Adipose tissue (tissue), 3 donors: ENCODE measurements around the gene NPC1. TPM values are rescaled to one million over a fixed set of nuclear protein-coding genes. Genes with fewer than 3 reads are reported as not detected.

ENCODE experiments used
- H3K27ac ChIP-seq: one replicate; pipeline ENCODE4 v1.5.1; 2013; ENCODE audit warnings: low read depth, low read length
- WGBS, 3 donors: extraction: QIAGEN DNeasy Blood & Tissue Kit; methylation state at CpG; one replicate each; pipeline ENCODE4 v1.1.7; 2013; 5-methylcytosine and 5-hydroxymethylcytosine counted together
- polyA plus RNA-seq, 3 donors: library from polyadenylated mRNA; stranded (reverse); fragments of 200-250 nt; gene quantifications; one replicate each; pipeline ENCODE4 v1.2.3, GENCODE V29; 2013
- donor health status: healthy with polysubstance abuse.
- donor health status: Bipolar disorder and iron deficiency.
- donor health status: healthy.

NPC1 gene
- polyA plus RNA-seq, 3 donors, result 10.9 to 28.3 (median 12.3) TPM

DNA sequence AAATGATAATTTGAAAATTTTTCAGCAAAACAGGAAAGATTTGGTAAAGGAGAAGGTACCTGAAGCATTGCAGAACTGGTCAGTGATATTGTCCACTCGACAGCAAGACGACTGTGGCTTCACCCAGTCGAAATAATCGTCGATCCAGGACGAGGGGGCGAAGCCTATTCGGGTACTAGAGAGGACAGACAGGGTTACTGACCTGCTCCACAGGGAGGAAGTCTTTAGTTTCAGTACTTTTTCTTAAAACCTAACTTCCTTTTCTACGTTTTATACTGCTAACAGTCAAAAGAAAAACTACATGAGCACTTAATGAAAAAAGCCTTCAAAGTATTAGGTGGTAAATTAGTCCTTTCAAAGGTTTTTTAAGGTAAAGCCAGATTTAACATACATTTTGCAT, 47.0 kb downstream of the NPC1 start:
- H3K27ac ChIP-seq, result no peak overlapping the region
- 68 to 86% (median 76%) methylated on average over 9 of the region's 9 CpGs for WGBS, 3 donors

DNA sequence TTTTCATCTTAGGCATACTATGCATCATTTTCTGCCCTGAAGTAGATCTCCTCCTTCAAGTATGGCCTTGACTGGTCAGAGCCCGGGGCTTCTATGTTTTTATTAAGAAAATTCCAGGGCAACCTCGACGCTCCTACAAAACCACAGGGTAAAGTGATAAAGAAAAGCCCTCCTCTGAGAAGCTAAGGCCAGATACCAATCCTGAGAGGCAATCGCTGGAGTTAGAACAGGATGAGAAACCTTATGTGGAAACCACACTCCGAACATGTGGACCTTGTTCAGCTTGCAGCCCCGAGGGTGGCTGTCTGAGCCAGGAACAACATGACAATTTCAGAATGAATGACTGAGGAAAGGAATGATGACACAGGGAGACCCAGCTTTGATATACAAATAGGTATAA, 47.4 kb downstream of the NPC1 start:
- 77 to 91% (median 85%) methylated on average over 6 of the region's 6 CpGs for WGBS, 3 donors
- H3K27ac ChIP-seq, result no peak overlapping the region

DNA sequence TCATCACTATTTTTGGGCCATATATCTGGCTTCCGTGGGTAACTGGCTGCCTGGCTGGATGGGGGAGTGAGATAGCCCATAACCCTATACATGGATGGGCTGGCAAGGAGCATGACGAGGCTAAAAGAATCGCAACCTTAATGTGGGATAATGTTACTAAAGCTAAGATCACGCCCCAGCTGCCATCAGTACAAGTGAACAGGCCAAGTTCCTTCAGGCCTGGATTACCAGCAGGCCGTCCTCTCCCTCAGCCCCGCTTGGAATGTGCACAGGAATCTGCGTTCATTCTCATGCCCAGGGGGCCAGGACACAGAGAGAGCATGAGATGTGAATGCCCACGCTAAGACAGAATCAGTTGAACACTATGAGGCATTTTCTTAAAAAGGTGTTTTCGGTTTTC, 48.3 kb downstream of the NPC1 start:
- H3K27ac ChIP-seq, result no peak overlapping the region
- 91 to 95% (median 93%) methylated on average over 9 of the region's 9 CpGs for WGBS, 3 donors

DNA sequence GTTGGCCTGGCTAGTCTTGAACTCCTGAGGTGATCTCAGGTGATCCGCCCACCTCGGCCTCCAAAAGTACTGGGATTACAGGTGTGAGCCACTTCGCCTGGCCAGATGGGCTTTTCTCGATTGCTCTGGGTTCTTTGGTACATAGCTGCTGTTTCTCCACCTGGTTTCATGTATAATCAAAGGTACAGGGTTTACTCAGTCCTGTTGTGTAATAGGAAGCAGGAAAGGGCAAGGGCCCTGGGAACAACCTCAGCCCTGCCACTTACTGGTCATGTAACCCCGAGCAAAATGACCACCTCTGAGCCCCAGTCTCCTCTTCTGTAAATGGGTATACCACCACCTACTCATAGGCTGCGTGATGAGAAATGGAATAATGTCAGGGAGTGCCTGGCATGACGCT, 49.0 kb downstream of the NPC1 start:
- WGBS, 3 donors, result 91 to 94% (median 93%) methylated on average over 7 of the region's 7 CpGs
- no peak overlapping the region for H3K27ac ChIP-seq

DNA sequence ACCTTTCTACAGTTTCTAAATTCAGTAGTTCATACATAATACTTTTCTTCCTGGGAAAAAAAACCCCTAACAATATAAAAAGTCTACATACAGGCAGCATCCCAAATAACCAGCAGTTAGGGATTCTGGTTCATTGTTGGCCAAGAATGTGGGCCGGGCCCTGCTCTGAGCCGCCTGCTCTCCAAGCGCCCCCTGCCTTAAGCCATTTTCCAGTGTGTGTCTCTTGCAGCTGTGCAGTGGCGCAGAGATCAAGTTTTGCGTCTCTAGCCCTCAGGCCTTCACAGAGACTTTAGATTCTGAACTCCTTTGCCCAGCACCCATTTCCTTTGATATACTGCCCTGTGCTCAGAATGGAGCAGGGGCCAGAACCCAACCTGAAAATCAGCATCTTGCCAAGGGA, 50.1 kb downstream of the NPC1 start:
- 92 to 97% (median 95%) methylated on average over 5 of the region's 5 CpGs for WGBS, 3 donors
- no peak overlapping the region for H3K27ac ChIP-seq

DNA sequence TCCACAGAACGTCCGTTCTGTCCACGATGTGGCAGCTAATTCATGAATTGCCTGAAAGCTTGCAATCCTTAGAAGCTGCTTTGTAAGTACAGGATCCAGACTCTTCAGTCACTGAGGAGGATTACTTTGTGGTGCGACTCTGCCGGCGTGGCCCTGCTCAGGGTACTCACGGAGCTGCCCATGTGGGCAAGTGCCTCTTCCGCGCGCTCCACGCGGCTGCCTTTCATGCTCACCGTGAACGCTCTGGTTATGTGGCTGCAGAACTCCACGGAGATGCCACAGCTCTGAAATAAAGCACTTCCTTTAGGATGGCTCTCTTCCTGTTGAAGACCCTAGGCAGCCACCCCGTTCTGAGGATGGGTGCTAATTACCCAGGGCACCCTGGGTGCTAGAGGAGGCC, 52.0 kb downstream of the NPC1 start:
- 94 to 96% (median 94%) methylated on average over 16 of the region's 16 CpGs for WGBS, 3 donors

DNA sequence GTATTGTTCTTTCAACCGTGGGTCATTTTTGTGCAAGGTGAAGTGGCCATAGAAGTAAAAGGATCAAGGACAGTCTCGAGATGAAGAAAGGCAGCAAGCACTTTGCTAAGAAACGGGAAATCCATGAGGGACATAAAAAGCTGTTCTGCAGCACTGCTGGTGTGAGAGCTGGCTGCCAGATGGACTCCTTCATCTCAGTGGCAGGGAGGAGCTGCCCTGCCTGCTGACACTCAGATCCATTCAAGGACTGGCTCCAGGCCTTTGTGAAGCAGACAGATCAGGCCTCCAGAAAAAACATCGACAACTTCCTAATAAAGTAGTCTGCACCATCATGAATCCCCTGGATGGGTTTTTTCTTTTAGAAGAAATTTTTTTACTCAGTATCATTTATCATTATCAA, 53.5 kb downstream of the NPC1 start:
- H3K27ac ChIP-seq, result no peak overlapping the region
- 62 to 79% (median 70%) methylated on average over 4 of the region's 4 CpGs for WGBS, 3 donors

More for the DNA sequence above, 52.0 kb downstream of the NPC1 start:
- H3K27ac ChIP-seq, result no peak overlapping the region

DNA sequence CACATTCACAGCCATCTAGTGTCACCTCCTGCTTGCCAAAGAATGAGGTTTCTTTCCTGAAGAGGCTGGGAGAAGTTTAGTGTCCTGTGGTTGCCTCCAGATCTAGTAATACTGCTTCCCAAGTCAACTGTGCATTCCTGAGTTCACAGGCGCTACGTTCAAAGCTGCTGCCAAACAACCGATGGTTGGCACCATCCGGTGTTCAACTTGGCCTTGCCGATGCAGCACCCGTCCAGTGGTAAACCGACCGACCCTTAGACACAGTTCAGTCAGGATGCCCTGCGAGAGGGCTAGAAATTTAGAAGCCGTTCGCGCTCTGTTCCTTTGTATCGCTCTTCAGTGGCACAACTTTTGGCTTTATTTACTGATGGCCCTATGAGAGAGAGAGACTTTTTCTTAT, 54.4 kb downstream of the NPC1 start:
- H3K27ac ChIP-seq, result no peak overlapping the region
- 91 to 95% (median 95%) methylated on average over 13 of the region's 13 CpGs for WGBS, 3 donors

DNA sequence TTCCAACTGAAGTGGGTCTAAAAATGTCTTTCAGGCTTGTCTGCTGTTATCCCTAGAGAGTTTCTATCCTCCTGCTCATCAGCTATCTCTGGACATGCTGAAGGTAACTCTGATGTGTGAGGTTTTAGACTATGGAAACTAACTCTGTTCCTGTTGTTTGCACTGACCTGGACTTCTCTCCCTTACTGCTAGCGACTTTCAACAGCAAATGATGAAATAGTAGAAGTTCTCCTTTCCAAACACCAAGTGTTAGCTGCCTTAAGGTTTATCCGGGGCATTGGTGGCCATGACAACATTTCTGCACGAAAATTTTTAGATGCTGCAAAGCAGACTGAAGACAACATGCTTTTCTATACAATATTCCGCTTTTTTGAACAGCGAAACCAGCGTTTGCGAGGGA, 56.1 kb downstream of the NPC1 start:
- no peak overlapping the region for H3K27ac ChIP-seq
- 75 to 87% (median 78%) methylated on average over 7 of the region's 7 CpGs for WGBS, 3 donors

DNA sequence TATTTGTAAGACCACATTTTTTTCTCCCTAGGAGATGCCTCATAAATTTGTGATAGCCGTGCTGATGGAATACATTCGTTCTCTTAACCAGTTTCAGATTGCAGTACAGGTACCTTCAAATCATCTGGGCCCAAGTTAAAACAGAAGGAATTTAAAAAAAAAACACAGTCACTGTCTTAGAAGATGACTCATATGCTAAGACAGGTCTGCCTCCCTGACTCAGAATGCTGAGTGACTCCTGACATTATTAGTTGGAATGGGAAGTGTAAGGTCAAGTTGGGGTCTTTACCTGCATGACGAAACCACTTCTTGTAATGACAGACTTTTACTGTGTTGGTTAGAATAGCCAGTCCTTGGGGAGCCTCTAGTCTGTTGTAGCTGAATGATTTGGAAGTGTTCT, 56.7 kb downstream of the NPC1 start:
- H3K27ac ChIP-seq, result no peak overlapping the region
- WGBS, 3 donors, result 91 to 92% (median 92%) methylated on average over 3 of the region's 3 CpGs

DNA sequence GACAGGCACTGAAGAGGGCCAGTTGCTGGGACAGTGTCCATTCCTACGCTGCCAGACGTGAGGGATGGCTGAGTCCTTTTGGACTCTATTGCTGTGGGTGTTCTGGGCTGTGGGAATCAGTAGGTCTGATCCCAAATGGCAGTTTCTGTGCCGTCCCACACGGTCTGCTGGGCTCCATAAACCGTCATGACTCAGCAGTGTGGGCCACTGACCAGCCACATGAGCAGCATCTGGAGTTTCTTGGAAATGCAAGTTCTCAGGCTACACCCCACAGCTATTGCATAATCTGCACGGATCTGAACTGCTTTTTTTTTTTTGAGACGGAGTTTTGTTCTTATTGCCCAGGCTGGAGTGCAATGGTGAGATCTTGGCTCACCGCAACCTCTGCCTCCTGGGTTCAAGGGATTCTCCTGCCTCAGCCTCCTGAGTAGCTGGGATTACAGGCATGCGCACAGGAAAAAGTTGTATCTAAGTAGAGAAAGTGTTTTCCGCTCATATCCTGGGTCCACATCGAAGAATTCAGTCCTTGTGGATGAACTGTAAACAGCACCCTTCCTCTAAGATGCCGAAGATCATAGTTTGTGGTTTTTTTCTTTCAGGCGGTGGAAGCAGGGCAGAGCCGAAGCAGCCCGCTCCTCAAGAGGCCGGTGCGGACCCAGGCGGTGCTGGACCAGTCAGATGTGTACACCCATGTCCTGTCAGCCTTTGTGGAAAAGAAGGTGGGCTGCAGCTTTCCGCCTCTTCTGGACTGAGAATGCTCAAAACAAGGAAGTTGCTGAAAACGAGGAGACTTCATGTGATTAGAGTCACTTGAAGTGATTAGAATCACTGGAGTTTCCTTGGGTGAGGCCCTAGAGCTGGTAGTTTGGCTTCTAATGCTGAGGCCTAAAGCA, 57.5 kb downstream of the NPC1 start:
- 78 to 87% (median 78%) methylated on average over 20 of the region's 20 CpGs for WGBS, 3 donors
- no peak overlapping the region for H3K27ac ChIP-seq

DNA sequence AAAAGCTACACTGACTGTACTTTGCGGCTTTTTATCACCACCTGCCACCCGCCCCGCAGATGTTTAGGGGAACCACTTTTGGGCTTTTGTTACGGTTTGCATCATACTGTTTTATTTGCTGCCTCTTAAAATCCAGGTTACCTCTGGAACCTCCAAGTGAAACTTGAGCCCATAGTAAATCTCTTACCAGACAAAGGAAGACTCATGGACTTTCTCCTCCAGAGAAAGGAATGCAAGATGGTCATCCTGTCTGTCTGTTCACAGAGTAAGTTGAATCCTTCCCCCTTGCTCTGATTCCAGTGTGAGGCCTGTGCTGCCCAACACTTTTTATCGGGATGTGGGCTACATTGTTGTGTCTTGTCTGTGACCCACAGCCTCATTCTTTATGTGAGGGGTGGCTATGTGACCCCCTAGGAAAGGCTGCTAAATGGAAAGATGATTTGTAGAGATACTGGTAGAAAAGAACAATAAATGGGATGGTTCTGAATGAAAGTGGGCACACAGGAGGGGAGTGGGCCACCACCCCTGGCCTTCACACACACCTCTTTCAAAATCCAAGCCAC, 59.7 kb downstream of the NPC1 start:
- H3K27ac ChIP-seq, result no peak overlapping the region
- WGBS, 3 donors, result 90 to 97% (median 95%) methylated on average over 5 of the region's 5 CpGs

DNA sequence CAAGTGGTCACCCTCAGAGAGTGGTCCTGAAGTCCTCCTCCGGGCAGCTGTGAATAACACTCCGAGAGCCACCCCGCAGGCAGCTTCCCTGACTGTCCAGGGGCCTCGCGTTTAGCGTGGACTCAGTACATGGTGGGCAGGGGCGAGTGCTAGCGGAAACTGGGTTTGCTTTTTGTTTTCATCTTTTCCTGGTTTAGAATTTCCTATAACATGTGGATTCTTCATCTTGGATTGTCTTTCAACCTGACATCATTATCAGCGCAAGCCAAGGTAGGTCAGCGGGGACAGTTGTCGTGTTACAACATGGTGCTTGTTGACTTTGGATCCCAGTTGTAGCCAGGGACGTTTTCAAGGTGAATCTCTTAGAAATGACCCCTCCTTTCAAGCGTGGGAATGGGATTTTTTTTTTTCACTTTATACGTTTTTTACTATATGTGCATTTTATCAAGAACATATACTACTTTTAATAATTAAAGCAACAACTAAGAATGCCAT, 62.0 kb downstream of the NPC1 start:
- WGBS, 3 donors, result 88 to 95% (median 93%) methylated on average over 14 of the region's 14 CpGs
- H3K27ac ChIP-seq, result no peak overlapping the region

DNA sequence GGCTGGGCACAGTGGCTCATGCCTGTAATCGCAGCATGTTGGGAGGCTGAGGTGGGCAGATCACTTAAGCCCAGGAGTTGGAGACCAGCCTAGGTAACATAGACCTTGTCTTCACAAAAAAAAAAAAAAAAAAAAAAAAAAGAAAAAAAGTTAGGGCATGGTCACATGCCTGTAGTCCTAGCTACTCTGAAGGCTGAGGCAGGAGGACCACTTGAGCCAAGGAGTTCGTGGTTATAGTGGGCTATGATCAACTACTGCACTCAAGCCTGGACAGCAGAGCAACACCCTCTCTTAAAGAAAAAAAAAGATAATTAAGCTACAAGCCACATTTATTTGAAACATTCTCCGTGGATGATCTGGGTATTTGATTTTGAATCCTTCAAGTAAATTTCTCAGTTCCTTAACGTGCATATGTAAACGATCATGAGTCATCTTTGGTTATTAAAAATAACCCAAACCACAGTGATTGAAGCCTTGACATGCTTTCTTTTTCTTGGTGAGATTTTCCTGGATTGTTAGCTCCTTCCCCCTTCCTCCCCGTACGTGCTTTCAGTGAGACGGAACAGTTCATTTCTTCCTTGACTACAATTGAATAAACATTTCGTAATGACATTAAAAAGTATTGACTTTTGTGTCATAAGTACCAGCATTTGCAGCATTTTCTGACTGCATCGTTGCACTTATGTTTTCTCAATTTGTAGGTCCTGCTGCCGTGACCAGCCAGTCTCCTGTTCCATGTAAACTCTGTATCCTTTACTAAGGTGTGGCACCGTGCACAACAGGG, 62.7 kb downstream of the NPC1 start:
- H3K27ac ChIP-seq, result no peak overlapping the region
- WGBS, 3 donors, result 82 to 88% (median 83%) methylated on average over 12 of the region's 12 CpGs

DNA sequence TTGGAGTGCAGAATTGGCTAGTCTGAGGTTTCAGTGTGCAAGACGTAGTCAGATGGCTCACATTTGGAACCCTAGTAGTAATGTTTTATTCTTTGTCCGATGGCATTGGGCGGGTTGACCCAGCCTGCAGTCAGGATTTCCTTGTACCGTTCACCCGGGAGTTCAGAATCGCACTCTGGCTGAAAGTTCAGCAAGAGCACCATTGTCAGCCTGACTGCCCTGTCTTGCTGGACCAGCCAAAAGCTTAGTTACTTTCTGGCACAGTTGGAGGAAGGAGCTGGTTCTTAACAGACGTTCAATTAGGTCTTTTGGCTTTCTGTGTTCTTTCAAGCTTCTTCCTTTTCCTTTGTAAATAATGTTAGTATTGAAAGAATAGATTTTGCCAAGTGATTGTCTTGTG, 64.4 kb downstream of the NPC1 start:
- 71 to 88% (median 75%) methylated on average over 7 of the region's 7 CpGs for WGBS, 3 donors
- no peak overlapping the region for H3K27ac ChIP-seq

DNA sequence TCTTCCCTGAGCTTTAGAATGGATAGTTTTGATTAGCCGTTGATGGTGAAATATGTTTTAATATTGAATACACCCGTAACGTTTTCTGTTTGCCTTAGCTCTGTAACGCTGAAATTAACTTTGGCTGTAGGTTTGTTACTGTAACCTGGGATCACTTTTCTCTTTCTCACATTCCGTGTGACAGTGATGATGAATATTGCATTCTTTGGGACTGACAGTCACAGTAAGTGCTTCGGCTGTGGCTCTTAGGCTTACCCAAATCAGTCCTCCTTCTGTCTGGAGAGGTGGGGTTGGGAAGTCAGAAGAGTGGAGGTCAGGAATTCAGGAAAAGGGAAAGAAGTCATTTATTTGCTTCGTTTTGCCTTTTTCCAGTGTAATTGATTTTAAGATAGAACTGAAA, 65.0 kb downstream of the NPC1 start:
- 78 to 83% (median 82%) methylated on average over 7 of the region's 7 CpGs for WGBS, 3 donors
- no peak overlapping the region for H3K27ac ChIP-seq

DNA sequence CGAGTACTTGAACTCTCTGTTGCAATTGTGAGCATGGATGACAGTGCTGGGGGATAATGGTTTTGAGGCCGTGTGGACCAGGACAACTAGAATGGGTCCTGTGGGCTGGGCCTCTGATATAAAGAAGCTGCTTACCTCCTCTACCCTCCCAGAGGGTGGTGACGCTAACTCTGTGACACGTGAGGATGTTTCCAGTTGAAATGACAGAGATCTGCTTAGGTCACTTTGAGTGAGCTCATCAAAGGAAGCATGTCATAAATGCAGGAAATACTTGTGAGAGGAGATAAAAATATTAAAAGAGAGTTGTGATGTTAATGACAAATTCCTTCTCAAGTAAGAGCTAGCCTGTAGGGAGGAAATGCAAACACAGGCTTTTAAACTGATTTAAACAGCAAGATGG, 66.6 kb downstream of the NPC1 start:
- H3K27ac ChIP-seq, result no peak overlapping the region
- WGBS, 3 donors, result 68 to 84% (median 73%) methylated on average over 4 of the region's 4 CpGs

DNA sequence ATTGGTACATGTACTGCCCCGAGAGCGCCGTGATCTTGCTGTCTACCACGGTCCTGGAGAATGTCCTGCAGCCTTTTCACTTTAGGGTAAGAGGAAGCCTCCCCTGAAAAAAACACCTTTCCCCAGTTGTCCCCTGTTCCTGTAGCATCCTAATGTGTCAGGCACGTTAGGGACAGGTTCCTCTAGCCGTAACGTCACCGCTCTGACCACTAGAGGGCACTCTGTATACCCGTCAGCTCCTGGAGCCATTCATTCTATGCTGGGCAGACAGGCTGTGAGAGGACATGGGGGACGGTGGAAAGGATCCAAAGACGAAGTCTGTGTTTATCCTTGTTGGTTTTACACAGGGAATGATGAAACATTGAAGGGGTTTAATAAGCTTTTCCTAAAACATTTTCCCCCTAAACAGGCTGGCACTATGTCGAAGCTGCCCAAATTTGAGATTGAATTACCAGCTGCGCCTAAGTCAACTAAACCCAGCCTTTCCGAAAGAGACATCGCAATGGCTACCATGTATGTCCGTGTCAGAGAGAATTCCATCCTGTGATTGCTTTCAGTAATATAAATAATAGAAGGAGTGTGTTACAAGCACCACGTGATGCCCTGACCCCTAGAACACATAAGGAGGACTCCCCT, 70.3 kb downstream of the NPC1 start:
- no peak overlapping the region for H3K27ac ChIP-seq
- WGBS, 3 donors, result 45 to 48% (median 48%) methylated on average over 17 of the region's 17 CpGs

DNA sequence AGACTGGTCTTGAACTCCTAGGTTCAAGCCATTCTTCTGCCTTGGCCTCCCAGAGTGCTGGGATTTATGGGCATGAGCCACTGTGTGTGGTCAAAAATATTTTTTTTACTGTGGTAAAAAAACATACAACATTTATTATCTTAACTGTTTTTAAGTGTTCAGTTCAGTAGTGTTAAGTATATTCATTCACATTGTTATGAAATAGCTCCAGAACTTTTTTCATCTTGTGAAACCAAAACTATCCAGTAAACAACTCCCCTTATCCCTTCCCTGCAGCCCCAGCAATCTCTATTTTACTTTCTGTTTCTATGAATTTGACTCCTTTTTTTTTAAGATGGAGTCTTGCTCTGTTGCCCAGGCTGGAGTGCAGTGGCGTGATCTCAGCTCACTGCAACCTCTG, 73.7 kb downstream of the NPC1 start:
- no peak overlapping the region for H3K27ac ChIP-seq
- WGBS, 3 donors, result 94 to 100% (median 96%) methylated on average over 1 of the region's 1 CpG
